GM23248 (cell line): ENCODE data around the gene RBM34.

Experiments
- EZH2 ChIP-seq: fragments of 200-600 bp; sonication (generic); IDR thresholded peaks from 2 replicates; pipeline ENCODE4 v1.6.1; 2018; ENCODE audit warnings: antibody characterized with exemption, mild to moderate bottlenecking; ENCODE audit not compliant: insufficient read depth, poor library complexity, severe bottlenecking
- EZH2phosphoT487 ChIP-seq: fragments of 200-600 bp; sonication (generic); IDR thresholded peaks from 2 replicates; pipeline ENCODE4 v1.6.1; 2018; ENCODE audit warnings: antibody characterized with exemption, moderate library complexity, mild to moderate bottlenecking, low read depth; ENCODE audit not compliant: insufficient read depth

DNA sequence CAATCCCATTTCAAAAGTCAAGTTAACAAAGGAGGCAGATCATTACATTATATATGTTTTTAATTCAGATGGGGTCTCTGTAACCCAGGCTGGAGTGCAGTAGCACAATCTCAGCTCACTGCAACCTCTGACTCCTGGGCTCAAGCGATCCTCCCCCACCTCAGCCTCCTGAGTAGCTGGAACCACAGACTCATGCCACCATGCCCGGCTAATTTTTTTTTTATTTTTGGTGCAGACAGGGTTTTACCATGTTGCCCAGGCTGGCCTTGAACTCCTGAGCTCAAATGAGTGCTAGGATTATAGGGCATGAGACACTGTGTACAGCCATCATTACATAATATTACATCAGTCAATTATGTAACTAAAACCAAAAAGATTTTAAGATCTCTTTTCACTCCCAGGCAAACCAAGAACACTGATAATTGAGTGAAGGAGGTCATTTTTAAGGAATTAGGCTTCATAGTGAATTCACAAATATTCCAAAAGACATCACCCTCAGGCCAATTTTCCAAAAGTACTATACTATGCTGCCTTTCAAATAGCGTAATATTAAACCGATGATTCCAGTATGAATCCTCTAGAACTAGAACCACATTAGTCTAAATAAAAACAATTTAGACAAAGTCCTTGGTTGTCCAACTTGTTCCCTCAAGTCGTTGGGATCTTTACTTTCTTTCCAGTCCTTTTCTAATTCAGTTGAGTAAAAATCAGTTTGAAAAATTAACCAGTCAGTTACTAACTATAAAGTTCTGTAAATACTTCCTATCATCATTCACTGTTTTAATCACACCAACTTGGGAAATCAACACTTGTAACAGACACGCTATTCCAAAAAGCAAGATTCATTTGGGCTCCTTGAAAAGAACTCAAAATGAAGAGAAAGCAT lies 48.5 kb downstream of the RBM34 start:
- TF ChIP-seq EZH2 (no peak), EZH2phosphoT487 (no peak)
